SK-N-SH (cell line): ENCODE data around the gene ANKRD34A. TPM values are rescaled to one million over a fixed set of nuclear protein-coding genes. Genes with fewer than 3 reads are reported as not detected.

Experiments
- CTCF ChIA-PET: fragments of 300-600, 350-600 bp; formaldehyde crosslinking; extraction: SDS; loops from one replicate; lab custom pipeline; 2021; lab: Yijun Ruan, JAX
- POLR2A ChIA-PET: fragments of 350-600 bp; sonication (Branson Sonifier 250); formaldehyde crosslinking; extraction: SDS; loops from one replicate; lab custom pipeline; 2020; ENCODE audit warnings: antibody characterized with exemption, inconsistent platforms; lab: Yijun Ruan, JAX
- DNase-seq: peaks from one replicate; pipeline ENCODE4 v3.0.0; 2012
- H2AFZ ChIP-seq: fragments of 200-600 bp; sonication (generic); 2 replicates; pipeline ENCODE4 v1.8.1; 2016; ENCODE audit warnings: antibody characterized with exemption, mild to moderate bottlenecking, low read depth
- H3F3A ChIP-seq: fragments of 200-600 bp; sonication (generic); replicated peaks from 2 replicates; pipeline ENCODE3; 2016; ENCODE audit warnings: antibody characterized with exemption, mild to moderate bottlenecking; ENCODE audit not compliant: insufficient read depth
- H3K27ac ChIP-seq, 2 experiments: fragments of 200-500 bp in 1 of 2; fragments of 200-600 bp in 1 of 2; sonication (Bioruptor generic) in 1 of 2; sonication (generic), shearing (Covaris generic) in 1 of 2; 2 replicates each; pipeline versions ENCODE4 v1.5.1 to v1.6.1; 2014 to 2016; ENCODE audit warnings: low read depth in 2 of 2, inconsistent platforms in 1 of 2, low read length in 1 of 2, mild to moderate bottlenecking in 1 of 2, mixed read lengths in 1 of 2
- H3K27me3 ChIP-seq: fragments of 200-600 bp; sonication (generic), shearing (Covaris generic); 2 replicates; pipeline ENCODE4 v1.6.1; 2016; ENCODE audit warnings: mixed run types; ENCODE audit not compliant: insufficient read depth
- H3K36me3 ChIP-seq, 2 experiments: fragments of 200-500 bp in 1 of 2; fragments of 200-600 bp in 1 of 2; sonication (Bioruptor generic) in 1 of 2; sonication (generic) in 1 of 2; replicated peaks in 1 of 2; 2 replicates each; pipeline versions ENCODE3 to v1.5.1; 2014 to 2016; ENCODE audit warnings: low read length in 1 of 2, mild to moderate bottlenecking in 1 of 2; ENCODE audit not compliant: insufficient read depth in 2 of 2, control insufficient read depth in 1 of 2
- H3K4me1 ChIP-seq, 2 experiments: fragments of 200-500 bp in 1 of 2; fragments of 200-600 bp in 1 of 2; sonication (Bioruptor generic) in 1 of 2; sonication (generic), shearing (Covaris generic) in 1 of 2; 2 replicates each; pipeline versions ENCODE4 v1.5.1 to v1.6.1; 2014 to 2016; ENCODE audit warnings: low read depth in 1 of 2, low read length in 1 of 2, mixed run types in 1 of 2; ENCODE audit not compliant: insufficient read depth in 2 of 2, control insufficient read depth in 1 of 2
- H3K4me2 ChIP-seq: fragments of 200-600 bp; sonication (generic), shearing (Covaris generic); 2 replicates; pipeline ENCODE4 v1.6.1; 2017; ENCODE audit warnings: mixed run types
- H3K4me3 ChIP-seq, 2 experiments: fragments of 200-500 bp in 1 of 2; fragments of 200-600 bp in 1 of 2; sonication (Bioruptor generic) in 1 of 2; sonication (generic), shearing (Covaris generic) in 1 of 2; 2 replicates each; pipeline versions ENCODE4 v1.5.1 to v1.8.1; 2014 to 2016; ENCODE audit warnings: low read depth in 2 of 2, inconsistent platforms in 1 of 2, low read length in 1 of 2, mild to moderate bottlenecking in 1 of 2, mixed read lengths in 1 of 2, moderate library complexity in 1 of 2
- H3K79me2 ChIP-seq: fragments of 200-600 bp; sonication (generic); 2 replicates; pipeline ENCODE4 v1.8.1; 2017; ENCODE audit warnings: mild to moderate bottlenecking; ENCODE audit not compliant: insufficient read depth
- H3K9ac ChIP-seq: fragments of 200-600 bp; sonication (generic); 2 replicates; pipeline ENCODE4 v1.6.1; 2017; ENCODE audit warnings: mixed run types
- H3K9me2 ChIP-seq: fragments of 200-600 bp; sonication (generic); 2 replicates; pipeline ENCODE4 v1.6.1; 2017; ENCODE audit warnings: mixed run types
- H3K9me3 ChIP-seq: fragments of 200-600 bp; sonication (generic); 2 replicates; pipeline ENCODE4 v1.6.1; 2017; ENCODE audit warnings: mixed run types, mild to moderate bottlenecking, moderate library complexity
- H4K20me1 ChIP-seq: fragments of 200-600 bp; sonication (generic); 2 replicates; pipeline ENCODE4 v1.6.1; 2017; ENCODE audit warnings: mild to moderate bottlenecking, mixed run types; ENCODE audit not compliant: insufficient read depth
- CTCF ChIP-seq: fragments of 200-600 bp; sonication (generic); IDR thresholded peaks from 2 replicates; pipeline ENCODE4 v1.6.1; 2017; ENCODE audit warnings: antibody characterized with exemption, mild to moderate bottlenecking, moderate library complexity
- EZH2phosphoT487 ChIP-seq: fragments of 200-600 bp; sonication (generic); IDR thresholded peaks from 2 replicates; pipeline ENCODE4 v1.6.1; 2017; ENCODE audit warnings: low read depth, mixed run types, mild to moderate bottlenecking, antibody characterized with exemption, moderate library complexity, borderline replicate concordance
- FOXJ3 ChIP-seq: sonication (generic); formaldehyde crosslinking; IDR thresholded peaks from 2 replicates; pipeline ENCODE4 v1.5.1; 2020; ENCODE audit warnings: mild to moderate bottlenecking, missing genetic modification reagents
- GABPA ChIP-seq: IDR thresholded peaks from 2 replicates; pipeline ENCODE4 v1.4.0; 2012; ENCODE audit warnings: low read depth, mild to moderate bottlenecking
- PBX3 ChIP-seq: IDR thresholded peaks from 2 replicates; pipeline ENCODE4; 2012
- RAD21 ChIP-seq: IDR thresholded peaks from 2 replicates; pipeline ENCODE4 v1.6.1; 2012; ENCODE audit warnings: mild to moderate bottlenecking, low read length
- SMC3 ChIP-seq: IDR thresholded peaks from 2 replicates; pipeline ENCODE4 v1.6.1; 2012; ENCODE audit warnings: low read depth, low read length, improper control_type of control experiment
- TAF1 ChIP-seq: IDR thresholded peaks from 2 replicates; pipeline ENCODE4 v1.6.1; 2012; ENCODE audit warnings: low read depth, mild to moderate bottlenecking, low read length, moderate library complexity, borderline replicate concordance
- WGBS: methylation state at CpG from one replicate; pipeline ENCODE4 v1.1.6; 2017; ENCODE audit warnings: low lambda C conversion rate; 5-methylcytosine and 5-hydroxymethylcytosine counted together
- polyA plus RNA-seq, 3 experiments: library from polyadenylated mRNA; depleted of rRNA; stranded (reverse); fragments of >200 nt; gene quantifications; 2 replicates each; pipeline ENCODE4 v1.2.3, GENCODE V29; 2012

The ANKRD34A gene
- polyA plus RNA-seq, 1 of the 3 experiments (the other 2 are of a cell fraction) = 2.6 TPM

DNA sequence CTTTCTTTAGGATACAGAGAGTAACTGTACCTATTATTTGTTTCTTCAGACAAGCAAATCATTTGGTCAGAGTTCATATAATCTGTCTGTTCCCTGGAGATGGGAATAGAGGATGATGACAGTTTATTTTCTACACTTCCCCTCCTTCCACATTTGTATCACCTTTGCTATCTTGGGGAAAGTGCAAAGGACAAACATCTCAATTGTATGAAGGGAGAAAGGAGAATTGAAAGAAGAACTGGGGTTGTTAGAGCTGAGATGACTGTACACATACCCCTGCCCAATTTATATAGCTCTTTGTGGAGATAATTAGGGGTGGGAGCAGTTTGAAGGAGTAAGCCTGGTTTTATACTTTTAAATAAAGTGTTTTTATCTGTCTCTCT lies 14.1 kb upstream of the ANKRD34A start:
- DNase-seq = no peak
- ChIA-PET POLR2A (interaction anchor here (1.5 to 2.3 kb wide), 3 partner anchors 14 to 28 kb away, joined by 5 to 8 read pairs (median 7); partner anchors contain the start of genes ANKRD34A, POLR3GL and TXNIP), CTCF (interaction anchor here (1.2 to 8.2 kb wide), 14 partner anchors 11 to 132 kb away, joined by 3 to 187 read pairs (median 11); partner anchors contain the start of genes HJV, LIX1L, NUDT17 and PIAS3)
- peak overlapping the region; percentile 72 for H3K4me2 ChIP-seq
- H3K9me3 ChIP-seq = no peaks in the 10 kb centered on the region
- peak overlapping the region; percentile 92 to 99 for H3K27ac ChIP-seq
- peak overlapping the region; percentile 67 for H3K9ac ChIP-seq
- TF ChIP-seq TAF1 (no peak), PBX3 (no peak), EZH2phosphoT487 (no peak), FOXJ3 (CRISPR knock-in tag) (no peak)
- peaks cover 19% of the 10 kb centered on the region for H3F3A ChIP-seq
- H3K27me3 ChIP-seq = no peaks in the 10 kb centered on the region
- H4K20me1 ChIP-seq = no peaks in the 10 kb centered on the region
- no peak overlapping the region for H3K4me3 ChIP-seq
- H3K36me3 ChIP-seq = peaks cover 0 to 5% of the 10 kb centered on the region in 2 experiments
- no peaks in the 10 kb centered on the region for H3K9me2 ChIP-seq
- no peaks in the 10 kb centered on the region for H3K79me2 ChIP-seq
- peaks cover 27 to 30% of the 10 kb centered on the region in 2 experiments for H3K4me1 ChIP-seq
- H2AFZ ChIP-seq = peak overlapping the region; percentile 73; the same call in 1 of the 2 replicates

GRCh38 chr1:145977486-145978470 lies 13.4 kb upstream of the ANKRD34A start:
- no peaks in the 10 kb centered on the region for H3K79me2 ChIP-seq
- CTCF ChIA-PET = interaction anchor here (0.7 to 8.2 kb wide), 39 partner anchors 10 to 151 kb away, joined by 3 to 187 read pairs (median 6); partner anchors contain the start of genes ANKRD34A, HJV, LIX1L and NUDT17
- peak overlapping the region; percentile 73 for H2AFZ ChIP-seq
- no peaks in the 10 kb centered on the region for H3K9me2 ChIP-seq
- DNase-seq = peak; percentile 82
- H3K4me3 ChIP-seq = no peak overlapping the region; a peak in 1 of 4 replicates
- peak overlapping the region; percentile 72 for H3K4me2 ChIP-seq
- peak overlapping the region; percentile 67 for H3K9ac ChIP-seq
- H3K27ac ChIP-seq = peak overlapping the region; percentile 92 to 99
- TF ChIP-seq GABPA (no peak), CTCF (peak; percentile 87), SMC3 (peak; percentile 91), RAD21 (peak; percentile 95)
- TF ChIP-seq, all 33 proteins: peak for 3
- Histone ChIP-seq H3F3A (peaks cover 22% of the 10 kb centered on the region), H3K27me3 (no peaks in the 10 kb centered on the region), H3K36me3 (peaks cover 0 to 5% of the 10 kb centered on the region in 2 experiments), H3K4me1 (peaks cover 27% of the 10 kb centered on the region in 2 experiments), H3K9me3 (no peaks in the 10 kb centered on the region), H4K20me1 (no peaks in the 10 kb centered on the region)
- POLR2A ChIA-PET = interaction anchor here (0.6 to 1.5 kb wide), 2 partner anchors 29 to 61 kb away, joined by 4 to 5 read pairs; no protein-coding TSS in a partner anchor
- WGBS = 26% methylated on average over 9 of the region's 9 CpGs
